GM18508 (cell line): ENCODE results near the gene ATXN10.
"Not testable (repeated sequence)": the region's sequence is repeated elsewhere in the genome, so short reads cannot be mapped to it uniquely, and the experiment has no call there.

ENCODE experiments used
- ATAC-seq: cut with Tn5 transposase; IDR thresholded peaks from one replicate; pipeline ENCODE4 v1.9.1; 2021; ENCODE audit warnings: moderate number of reproducible peaks; ENCODE audit not compliant: insufficient read depth, unreplicated experiment

Gene ATXN10

DNA sequence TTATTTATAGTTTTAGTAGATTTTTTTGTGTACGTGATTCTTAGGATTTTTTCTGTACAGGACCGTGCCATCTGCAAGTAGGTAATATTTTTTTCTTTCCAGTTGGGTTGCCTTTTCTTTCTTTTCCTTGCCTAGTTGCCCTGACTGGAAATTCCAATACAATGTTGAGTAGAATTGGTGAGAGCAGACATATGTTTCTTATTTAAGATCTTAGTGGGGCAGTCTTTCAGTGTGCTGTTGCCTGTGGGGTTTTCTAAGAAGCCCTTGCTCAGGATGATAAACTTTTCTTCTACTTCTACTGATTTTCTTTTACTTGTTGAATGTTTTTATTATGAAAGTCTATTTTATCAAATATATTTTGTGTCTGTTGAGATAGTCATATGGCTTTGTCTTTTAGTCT lies 33.0 kb downstream of the ATXN10 start:
- ATAC-seq, result no peak

DNA sequence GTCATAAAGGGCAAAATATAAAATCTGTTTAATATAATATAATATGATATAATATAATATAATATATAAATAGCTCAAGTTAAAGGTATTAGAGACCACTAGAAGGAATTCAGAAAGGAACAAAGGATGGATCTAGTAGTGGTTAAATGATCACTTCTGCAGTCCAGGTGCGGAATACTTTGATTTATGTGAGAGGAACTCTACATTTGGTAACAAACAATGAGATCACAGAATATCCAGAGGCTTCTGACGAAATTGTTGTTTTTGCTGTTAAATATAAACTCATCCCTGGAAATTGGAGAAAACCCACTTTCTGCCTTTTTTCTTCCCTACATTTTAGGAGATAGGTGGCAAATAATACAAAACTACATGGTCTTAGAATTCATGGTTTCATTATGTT lies 36.0 kb downstream of the ATXN10 start:
- no peak for ATAC-seq

DNA sequence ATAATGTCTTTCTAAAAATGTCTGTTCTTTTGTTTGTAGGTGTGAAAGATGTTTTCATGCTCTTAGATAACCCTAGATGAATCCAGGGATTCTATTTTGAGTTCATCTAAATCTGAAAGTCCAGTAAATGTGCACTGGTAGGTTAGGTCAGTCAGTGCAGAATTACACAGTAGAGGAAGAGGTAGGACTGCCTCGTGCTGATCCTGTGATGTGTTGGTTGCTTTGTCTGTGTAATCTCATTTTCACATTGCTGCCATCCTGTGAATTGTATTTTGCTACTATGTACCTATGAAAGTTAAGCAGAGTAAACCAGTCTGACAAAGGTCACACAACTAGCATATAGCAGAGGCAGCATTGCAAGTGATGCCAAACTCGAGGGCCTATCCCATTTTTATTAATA lies 36.5 kb downstream of the ATXN10 start:
- no peak for ATAC-seq

DNA sequence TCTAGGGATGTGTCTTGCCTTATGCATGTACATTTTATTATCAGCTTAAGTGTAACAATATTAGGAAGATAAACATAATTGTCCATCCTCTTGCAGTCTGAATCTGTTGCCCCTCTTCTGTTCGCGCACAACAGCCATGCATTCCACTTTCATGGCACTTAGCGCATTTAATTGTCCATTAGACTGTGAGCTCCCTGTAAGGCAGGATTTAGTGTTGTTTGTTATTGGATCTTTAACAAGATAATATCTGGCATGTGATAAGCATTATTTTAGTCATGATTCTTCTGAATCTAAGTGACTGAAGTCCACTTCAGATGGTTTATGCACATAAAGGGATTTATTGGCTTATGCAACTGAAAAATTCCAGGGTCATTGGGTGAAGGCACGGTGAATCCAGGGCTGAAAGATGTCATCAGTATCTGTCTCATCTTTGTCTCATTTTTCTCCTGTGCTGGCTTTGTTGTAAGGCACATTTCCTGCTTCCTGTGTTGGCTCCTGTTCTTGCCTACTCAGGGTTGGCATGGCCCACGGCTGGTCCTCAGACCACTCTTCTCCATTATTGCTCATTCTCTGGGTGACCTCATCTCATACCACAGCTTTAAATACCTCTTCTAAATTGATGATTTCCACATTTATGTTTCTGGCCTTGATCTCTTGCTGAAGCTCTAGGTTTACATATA lies 37.6 kb downstream of the ATXN10 start:
- ATAC-seq, result no peak

DNA sequence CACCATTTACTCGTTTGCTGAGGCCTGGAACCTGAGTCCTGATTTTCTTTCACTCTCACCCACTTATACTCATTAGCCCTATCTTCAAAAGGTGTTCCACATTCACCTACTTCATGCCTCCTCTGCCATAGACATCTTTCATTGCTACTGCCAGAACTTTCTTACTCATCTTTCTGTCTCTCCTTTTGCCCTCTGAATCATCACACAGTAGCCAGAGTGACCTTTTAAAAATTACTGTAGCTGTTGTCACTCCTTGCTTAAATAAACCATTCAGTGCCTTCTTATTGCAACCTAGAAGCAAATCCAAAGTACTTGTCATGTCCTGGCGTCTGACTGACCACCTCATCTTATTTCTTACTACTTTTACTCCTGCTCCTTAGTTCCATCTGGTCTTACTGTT lies 38.2 kb downstream of the ATXN10 start:
- no peak for ATAC-seq

DNA sequence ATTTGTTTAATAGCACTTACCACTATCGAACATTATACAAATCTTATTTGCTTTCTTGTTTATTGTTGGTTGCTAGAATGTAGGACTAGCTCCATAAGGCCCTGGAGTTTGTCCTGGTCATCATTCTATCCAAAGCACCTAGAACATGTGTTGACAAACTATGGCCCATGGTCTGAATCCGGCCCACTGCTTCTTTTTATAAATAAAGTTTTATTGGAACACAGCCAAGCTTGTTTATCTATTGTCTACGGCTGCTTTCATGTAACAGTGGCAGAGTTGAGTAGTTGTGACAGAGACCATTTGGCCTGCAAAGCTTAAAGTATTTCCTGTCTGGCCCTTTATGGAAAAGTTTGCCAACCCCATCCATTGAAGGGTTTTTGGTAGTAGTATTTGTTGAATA lies 38.8 kb downstream of the ATXN10 start:
- ATAC-seq, result no peak

DNA sequence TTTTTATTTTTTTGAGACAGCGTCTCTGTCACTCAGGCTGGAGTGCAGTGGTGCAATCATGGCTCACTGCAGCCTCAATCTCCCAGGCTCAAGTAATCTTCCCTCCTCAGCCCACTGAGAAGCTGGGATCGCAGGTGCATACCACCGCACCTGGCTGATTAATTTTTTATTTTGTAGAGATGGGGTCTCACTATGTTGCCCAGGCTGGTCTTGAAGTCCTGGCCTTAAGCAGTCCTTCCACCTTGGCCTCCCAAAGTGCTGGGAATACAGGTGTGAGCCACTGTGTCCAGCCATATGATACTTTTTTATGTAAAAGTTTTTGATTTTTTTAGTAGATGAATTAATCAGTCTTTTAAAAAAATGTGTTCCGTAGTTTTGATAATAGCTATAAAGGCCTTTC lies 42.8 kb downstream of the ATXN10 start:
- not testable (repeated sequence) for ATAC-seq

DNA sequence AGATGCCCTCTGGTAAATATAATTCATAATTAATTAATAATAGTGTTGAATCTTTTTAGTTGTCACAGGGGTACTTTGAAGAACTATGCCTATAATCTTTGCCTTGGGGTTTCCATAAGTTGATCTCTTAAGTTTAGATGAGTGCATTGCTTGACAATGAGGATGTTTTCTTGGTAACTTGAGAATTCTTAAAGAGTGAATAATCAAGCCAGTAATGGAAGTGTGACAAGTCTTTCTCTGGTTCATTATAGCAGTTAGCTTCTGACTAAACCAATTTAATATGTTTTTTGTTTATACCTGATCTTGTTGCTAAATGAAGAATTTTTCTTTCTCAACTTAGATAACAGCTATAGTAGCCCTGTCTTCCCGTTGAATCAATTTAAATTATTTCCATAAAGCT lies 46.2 kb downstream of the ATXN10 start:
- ATAC-seq, result no peak

DNA sequence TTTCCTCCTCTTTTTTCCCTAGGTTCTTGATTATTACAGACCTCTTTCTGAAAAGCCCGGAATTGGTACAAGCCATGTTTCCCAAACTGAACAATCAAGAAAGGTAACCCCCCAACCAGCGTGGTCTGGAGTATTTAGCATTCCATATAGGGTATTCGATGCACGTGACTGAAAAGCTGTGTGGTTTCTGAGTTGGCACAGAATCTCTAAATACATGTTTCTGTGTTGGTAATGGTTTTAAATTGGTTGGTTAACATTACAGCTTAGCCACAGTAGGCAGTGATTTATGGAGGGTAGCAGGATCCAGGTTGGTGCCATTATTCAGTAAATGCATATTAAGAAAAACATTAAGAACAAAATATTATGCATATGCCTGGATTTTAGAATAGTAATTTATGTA lies 46.8 kb downstream of the ATXN10 start:
- ATAC-seq, result no peak

DNA sequence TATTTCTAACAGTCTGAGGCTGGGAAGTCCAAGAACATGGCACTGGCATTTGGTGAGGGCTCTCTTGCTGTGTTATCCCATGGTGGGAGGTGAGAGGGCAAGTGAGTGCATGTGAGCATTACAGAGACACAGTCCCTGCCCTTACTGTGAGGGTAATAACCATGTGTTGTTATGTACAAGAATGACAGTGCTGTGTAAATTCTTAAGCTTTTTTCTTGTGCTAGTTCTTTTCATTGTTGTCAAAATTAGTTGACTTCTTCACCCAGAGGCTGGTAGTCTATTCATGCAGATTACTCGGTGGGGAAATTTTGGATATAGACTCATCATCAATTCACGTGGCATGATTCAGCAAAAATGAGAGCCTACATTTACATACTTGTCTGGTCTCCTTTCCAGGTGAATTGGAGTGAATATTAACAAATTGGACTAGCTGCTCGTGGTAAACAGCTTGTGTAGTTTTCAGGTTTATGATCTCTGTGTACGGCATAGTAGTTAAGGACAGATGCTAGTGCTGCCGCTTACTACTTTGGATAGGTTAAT lies 49.3 kb downstream of the ATXN10 start:
- ATAC-seq, result no peak

DNA sequence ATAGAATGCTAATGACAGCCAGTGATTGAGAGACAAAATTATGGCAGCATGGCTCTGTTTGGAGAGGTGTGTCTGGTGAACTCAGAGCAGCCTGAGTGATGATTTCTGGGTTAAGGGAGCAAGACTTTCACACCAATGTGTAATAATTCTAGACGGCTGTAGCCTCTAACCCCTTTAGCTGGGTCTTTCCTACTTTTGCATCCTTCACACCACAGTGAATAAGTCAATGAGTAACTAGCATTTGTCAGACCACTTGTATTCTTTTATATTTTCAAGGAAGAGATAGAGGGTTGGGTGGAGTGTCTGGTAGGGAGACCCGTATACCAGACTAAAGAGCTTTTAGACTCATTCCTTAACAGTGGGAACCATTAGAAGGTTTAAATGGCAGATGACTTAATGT lies 50.4 kb downstream of the ATXN10 start:
- ATAC-seq, result no peak

DNA sequence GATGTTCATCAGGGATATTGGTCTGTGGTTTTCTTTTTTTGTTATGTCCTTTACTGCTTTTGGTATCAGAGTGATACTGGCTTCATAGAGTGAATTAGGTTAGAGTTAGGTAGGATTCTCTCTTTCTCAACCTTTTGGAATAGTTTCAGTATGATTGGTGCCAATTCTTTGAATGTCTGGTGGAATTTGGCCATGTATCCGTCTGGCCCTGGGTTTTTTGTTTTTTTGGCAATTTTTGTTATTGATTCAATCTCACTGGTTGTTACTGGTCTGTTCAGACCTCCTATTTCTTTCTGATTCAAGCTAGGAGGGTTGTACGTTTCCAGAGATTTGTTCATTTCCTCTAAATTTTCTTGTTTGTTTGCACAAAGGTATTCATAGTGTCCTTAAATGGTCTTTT lies 54.4 kb downstream of the ATXN10 start:
- ATAC-seq, result no peak

DNA sequence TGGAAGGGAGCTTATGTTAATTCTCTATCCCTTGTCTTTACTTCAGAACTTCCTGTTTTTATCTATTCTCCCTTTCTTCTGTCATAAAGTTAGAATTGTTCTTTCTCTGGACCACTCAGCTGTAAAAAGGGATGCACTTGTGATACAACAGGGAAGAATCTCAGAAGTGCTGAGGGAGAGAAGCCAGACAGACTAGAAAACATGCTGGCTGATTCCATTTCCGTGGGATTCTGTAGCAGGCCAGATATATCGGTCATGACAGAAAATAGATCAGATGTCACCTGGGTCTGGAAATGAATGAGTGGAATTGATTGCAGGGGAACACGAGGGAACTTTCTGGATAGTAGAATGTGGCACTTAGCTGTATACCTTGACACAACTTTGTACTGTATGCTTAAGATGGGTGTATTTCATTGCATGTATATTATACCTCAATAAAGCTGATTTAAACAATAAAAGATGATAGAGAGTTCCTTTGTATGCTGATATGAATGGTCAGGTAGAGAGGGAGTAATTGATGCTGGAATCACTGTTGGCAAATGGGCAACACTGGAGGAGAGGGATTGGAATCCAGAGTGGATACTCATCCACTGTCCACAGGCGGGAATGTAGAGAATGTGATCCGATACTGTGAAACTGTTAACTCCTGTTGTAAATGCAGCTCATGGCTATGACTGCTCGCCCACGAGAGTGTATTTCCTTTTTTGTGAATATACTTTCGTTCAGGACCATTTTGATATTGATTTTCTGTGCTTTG lies 59.6 kb downstream of the ATXN10 start:
- ATAC-seq, result no peak

DNA sequence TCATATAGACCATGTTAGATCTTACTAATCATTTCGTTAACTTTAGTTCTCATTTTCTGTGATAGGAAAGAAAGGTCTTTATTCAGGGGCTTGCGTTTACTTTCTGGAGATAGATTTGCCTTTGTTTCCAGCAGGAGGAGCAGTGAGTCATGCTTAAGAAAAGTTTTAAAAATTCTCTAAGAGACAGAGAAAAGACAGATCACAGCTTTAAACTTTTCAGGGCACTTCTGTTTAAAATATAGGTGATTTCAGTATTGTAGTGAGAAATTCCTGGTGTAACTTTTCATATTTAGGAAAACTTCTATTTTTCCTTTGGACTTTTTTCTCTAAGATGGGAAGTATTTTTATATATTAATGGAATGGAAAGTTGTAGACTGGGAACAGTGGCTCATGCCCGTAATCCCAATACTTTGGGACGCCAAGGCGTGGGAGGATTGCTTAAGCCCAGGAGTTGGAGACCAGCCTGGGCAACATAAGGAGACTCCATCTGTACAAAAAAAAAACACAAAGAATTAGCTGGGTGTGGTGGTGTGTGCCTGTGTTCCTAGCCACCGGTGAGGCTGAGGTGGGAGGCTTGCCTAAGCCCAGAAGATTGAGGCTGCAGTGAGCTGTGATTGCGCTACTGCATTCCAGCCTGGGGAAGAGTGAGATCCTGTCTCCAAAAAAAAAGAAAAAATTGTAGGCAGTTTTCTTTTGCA lies 60.3 kb downstream of the ATXN10 start:
- ATAC-seq, result no peak

DNA sequence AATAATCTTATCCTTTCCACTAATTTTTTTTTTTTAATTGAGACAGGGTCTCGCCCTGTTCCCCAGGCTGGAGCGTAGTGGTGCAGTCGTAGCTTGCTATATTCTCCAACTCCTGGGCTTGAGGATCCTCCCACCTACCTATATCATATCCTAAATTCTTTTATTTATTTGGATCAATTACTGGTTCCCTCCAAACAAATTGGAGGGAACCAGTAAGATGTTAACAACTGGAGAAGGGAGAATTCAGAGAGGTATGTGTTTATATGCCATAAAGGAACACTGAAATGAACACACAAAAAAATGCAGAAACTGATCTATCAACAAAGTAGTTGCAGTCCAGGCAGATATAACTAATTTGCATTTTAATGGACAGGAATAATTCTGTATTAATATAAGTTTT lies 63.6 kb downstream of the ATXN10 start:
- ATAC-seq, result no peak

DNA sequence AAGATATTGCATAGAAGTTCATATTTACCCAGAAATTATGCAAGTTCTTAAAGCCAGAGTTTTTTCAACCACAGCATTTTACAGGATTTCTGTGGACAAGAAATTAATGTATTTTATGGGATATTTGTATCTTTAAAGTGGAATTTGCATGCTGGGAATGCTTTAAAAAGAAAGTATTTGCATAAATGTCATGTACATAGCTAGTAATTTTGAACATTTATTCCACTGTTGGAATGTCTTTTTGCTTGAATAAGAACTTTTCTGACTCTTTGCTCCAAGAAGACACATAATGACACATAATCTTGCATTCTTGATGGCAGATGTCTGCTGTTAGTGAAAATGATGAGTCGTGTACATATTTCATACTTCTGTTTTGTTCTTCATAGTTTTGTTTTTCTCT lies 66.6 kb downstream of the ATXN10 start:
- no peak for ATAC-seq

DNA sequence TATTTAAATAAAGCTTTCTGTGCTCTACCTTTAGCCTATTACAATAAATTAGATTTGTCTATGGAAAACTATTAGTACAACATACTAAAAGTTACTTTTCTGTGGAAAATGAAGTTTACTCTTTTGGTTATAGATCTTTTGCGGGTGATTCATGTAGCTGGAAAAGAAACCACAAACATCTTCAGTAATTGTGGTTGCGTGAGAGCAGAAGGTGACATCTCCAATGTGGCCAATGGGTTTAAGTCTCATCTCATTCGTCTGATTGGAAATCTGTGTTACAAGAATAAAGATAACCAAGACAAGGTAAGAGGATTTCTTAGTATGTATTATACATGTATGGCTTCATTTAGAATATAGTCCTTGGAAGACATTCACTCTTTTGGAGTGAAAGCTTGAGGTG lies 68.6 kb downstream of the ATXN10 start:
- no peak for ATAC-seq

DNA sequence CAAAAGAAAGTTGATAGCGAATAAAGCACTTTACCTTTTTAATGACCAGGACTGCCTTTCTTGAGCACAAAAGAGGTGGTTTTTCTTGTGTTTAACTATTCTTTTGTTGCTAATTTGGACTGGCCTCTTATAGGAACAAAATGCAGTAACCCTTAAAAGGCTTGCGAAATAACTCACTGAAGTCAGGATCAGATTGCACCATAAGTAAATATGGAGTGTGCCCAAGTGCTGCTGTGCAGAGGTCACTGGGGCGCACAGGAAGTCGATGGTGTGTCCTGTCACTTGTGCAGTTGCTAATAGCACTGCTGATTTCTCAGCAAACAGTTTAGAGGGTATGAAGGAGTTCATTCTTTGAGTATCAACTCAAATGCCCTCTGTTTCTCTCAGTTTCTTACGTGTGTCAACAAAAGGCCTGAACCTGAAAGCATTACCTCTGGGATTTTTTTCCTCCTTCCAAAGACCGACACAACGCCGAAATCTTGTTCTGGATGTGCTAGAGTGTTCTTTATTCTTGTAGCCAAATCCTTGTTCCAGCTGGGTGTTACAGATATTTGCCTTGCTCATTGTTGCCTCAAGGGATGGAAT lies 71.3 kb downstream of the ATXN10 start:
- ATAC-seq, result no peak

DNA sequence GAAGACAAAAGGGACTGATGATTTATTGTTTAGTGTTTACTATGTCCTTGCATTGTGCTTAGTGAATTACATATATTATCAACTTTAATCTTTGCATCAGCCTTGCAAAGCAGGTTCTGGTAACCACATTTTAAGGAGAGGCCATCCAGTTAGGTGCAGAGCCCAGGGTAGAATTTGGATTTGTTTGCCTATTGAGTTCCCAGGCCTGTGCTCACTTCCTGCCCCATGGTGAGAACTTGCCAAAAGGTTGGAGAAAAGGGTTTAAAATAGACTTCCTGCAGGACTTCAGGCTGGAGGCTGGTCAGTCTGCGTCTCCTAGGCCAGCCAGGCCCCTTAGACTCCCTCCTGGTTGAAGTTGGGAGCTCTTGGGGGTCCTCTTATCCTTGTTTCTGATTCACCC lies 72.1 kb downstream of the ATXN10 start:
- no peak for ATAC-seq

DNA sequence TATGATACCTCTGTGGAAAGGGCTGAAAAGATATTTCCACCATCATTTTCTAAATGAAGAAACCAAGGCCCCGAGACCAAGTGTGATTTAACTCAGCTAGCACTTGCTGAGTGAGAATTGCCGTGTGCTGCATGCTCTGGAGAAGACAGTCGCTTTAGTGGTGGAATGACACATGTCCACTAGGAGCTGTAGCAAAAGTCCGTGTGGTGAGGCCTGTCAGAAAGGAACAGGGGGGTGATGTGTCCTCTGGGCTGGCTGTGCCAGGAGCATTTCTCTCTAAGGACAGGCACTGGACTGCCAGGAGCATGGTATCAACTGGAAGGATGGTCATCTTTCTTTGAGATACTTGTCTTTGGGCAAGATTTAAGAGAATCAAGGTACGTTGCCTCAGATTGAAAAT lies 72.8 kb downstream of the ATXN10 start:
- ATAC-seq, result no peak

DNA sequence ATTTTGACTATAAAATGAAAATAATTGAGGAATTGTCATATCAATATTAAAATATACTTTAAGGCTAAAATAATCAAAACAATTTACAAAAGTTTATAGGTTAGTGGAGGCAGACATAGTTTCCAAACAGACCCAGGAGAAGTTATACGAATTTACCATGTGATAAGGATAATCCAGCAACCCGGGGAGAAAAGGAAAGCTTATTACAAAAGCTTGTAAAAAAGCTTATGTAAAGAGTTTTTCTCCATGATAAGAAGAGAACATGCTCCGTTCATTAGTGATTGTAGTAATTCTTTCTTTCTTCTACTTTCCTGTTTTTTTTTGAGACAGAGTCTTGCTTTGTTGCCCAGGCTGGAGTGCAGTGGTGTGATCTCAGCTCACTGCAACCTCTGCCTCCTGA lies 79.0 kb downstream of the ATXN10 start:
- no peak for ATAC-seq
